H1 (cell line): ENCODE results near the gene AMPD3. TPM values are rescaled to one million over a fixed set of nuclear protein-coding genes. Genes with fewer than 3 reads are reported as not detected.

Source experiments
- CTCF ChIP-seq, 3 experiments: IDR thresholded peaks; 1 replicate in 2 of 3; 2 replicates in 1 of 3; pipeline versions ENCODE4 v1.5.1 to v1.6.1; 2011; ENCODE audit warnings: low read length in 3 of 3, mild to moderate bottlenecking in 3 of 3, inconsistent platforms in 2 of 3, low read depth in 1 of 3, moderate library complexity in 1 of 3; ENCODE audit not compliant: insufficient read depth in 1 of 3; ENCODE audit errors: control extremely low read depth in 1 of 3
- EP300 ChIP-seq, 2 experiments: IDR thresholded peaks; 1 replicate in 1 of 2; 2 replicates in 1 of 2; pipeline ENCODE4 v1.6.1; 2011 to 2012; ENCODE audit warnings: low read depth in 2 of 2, low read length in 2 of 2, mild to moderate bottlenecking in 2 of 2, borderline replicate concordance in 1 of 2, inconsistent platforms in 1 of 2, moderate library complexity in 1 of 2
- JUN ChIP-seq: IDR thresholded peaks from 2 replicates; pipeline ENCODE4 v1.6.1; 2011; ENCODE audit warnings: low read depth, mild to moderate bottlenecking, improper control_type of control experiment, low read length
- SRF ChIP-seq: IDR thresholded peaks from 2 replicates; pipeline ENCODE4 v1.6.1; 2011; ENCODE audit warnings: mild to moderate bottlenecking, low read depth, low read length, moderate library complexity
- YY1 ChIP-seq: IDR thresholded peaks from 2 replicates; pipeline ENCODE4 v1.6.1; 2011; ENCODE audit warnings: low read depth, mild to moderate bottlenecking, low read length
- polyA plus RNA-seq, 7 experiments: library from polyadenylated mRNA; depleted of rRNA in 3 of 7; stranded (reverse) in 5 of 7; unstranded in 2 of 7; fragments of >200 nt in 5 of 7; fragments of 200-250 nt in 2 of 7; gene quantifications; 1 replicate in 5 of 7; 2 replicates in 1 of 7; 4 replicates in 1 of 7; pipeline versions ENCODE4 v1.2.1 to v1.2.3, GENCODE V29; 2011 to 2013; ENCODE audit warnings: missing spikeins in 2 of 7, mixed read lengths in 2 of 7
- total RNA-seq: library from RNA; stranded (reverse); fragmentation: NEBNext Ultra II Directional; extraction: Animal tissue kit (Norgen Biotek cat#: 25700); gene quantifications from 2 replicates; pipeline ENCODE4 v1.2.1, GENCODE V29; 2021
- TF ChIP-seq, protein P1 (sequence below): IDR thresholded peaks from 2 replicates; pipeline ENCODE4 v1.6.1; 2011; ENCODE audit warnings: low read depth, mild to moderate bottlenecking, low read length; ENCODE audit not compliant: insufficient read depth

The AMPD3 gene
- total and polyA plus RNA-seq, 2 of the 8 experiments (the other 6 are each of a cell fraction or from before 2014, with no cell fraction given) = 4.0 to 6.3 TPM

GRCh38 chr11:10543782-10544181, 88.7 kb downstream of the AMPD3 start (continued):
- TF ChIP-seq CTCF (IDR thresholded peaks at IDR 0.05; ENCODE audit: control extremely low read depth in 1 of 3, insufficient read depth in 1 of 3, low read depth in 1 of 3, low read length in 3 of 3) (no peak), EP300 (IDR thresholded peaks at IDR 0.05; ENCODE audit: borderline replicate concordance in 1 of 2, low read depth in 2 of 2, low read length in 2 of 2) (no peak), YY1 (no peak), SRF (no peak), JUN (no peak)
- TF ChIP-seq, protein P1, sequence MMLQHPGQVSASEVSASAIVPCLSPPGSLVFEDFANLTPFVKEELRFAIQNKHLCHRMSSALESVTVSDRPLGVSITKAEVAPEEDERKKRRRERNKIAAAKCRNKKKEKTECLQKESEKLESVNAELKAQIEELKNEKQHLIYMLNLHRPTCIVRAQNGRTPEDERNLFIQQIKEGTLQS = no peak
